DLD1 (cell line): ENCODE data around the gene ITGAE.
"Not testable (repeated sequence)": the region's sequence is repeated elsewhere in the genome, so short reads cannot be mapped to it uniquely, and the experiment has no call there.

Experiments
- in situ Hi-C: cut with HindIII; loops from 2 replicates; pipeline ENCODE4 v1.10.0; 2017; ENCODE audit warnings: low sequenced_read_pairs

Gene ITGAE

GRCh38 chr17:3734911-3735276 lies 66.1 kb downstream of the ITGAE start:
- in situ Hi-C loops: not testable (repeated sequence)

GRCh38 chr17:3732210-3732621 lies 68.8 kb downstream of the ITGAE start:
- in situ Hi-C loops: no loop called here

GRCh38 chr17:3730881-3731429 lies 70.0 kb downstream of the ITGAE start:
- in situ Hi-C loops: no loop called here

DNA sequence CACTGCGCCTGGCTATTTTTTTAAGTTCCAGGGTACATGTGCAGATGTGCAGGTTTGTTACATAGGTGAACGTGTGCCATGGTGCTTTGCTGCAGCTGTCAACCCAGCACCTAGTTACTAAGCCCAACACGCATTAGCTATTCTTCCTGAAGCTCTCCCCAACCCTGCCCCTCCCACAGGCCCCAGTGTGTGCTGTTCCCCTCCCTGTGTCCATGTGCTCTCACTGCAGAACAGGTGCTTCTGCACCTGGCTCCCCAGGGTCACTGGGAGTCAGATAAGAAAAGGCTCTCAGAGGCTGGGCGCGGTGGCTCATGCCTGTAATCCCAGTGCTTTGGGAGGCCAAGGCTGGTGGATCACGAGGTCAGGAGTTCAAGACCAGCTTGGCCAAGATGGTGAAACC lies 71.1 kb downstream of the ITGAE start:
- in situ Hi-C loops: no loop called here

DNA sequence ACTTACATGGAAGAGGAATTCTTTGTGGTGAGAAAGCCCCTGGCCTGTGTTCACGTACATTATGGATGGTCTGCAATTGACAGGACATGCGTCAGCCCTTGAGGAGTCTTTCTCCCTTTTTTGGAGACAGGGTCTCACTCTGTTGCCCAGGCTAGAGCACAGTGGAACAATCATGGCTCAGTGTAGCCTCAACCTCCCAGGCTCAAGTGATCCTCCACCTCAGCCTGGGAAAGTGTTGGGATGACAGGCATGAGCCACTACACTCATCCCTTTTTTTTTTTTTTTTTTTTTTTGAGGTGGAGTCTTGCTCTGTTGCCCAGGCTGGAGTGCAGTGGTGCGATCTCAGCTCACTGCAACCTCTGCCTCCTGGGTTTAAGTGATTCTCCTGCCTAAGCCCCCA lies 72.9 kb downstream of the ITGAE start:
- in situ Hi-C loops: not testable (repeated sequence)

- in situ Hi-C loops: no loop called here
Measured at GRCh38 chr17:3727041-3727440, 73.9 kb downstream of the ITGAE start.

DNA sequence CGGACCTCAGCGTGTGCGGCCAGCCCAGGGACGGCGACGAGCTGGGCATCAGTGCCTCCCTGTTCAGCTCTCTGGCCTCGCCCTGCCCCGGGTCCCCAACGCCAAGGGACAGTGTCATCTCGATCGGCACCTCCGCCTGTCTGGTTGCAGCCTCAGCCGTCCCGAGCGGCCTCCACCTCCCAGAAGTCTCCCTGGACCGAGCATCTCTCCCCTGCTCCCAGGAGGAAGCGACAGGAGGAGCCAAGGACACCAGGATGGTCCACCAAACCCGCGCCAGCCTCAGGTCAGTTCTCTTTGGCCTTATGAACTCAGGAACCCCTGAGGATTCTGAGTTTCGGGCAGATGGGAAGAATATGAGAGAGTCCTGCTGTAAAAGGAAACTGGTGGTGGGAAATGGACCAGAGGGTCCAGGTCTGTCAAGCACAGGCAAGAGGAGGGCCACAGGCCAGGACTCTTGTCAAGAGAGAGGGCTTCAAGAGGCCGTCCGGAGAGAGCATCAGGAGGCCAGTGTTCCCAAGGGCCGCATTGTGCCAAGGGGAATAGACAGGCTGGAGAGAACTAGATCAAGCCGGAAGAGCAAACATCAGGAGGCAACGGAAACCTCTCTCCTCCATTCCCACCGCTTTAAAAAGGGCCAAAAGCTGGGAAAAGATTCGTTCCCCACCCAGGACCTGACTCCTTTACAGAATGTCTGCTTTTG lies 76.5 kb downstream of the ITGAE start:
- in situ Hi-C loops: no loop called here

DNA sequence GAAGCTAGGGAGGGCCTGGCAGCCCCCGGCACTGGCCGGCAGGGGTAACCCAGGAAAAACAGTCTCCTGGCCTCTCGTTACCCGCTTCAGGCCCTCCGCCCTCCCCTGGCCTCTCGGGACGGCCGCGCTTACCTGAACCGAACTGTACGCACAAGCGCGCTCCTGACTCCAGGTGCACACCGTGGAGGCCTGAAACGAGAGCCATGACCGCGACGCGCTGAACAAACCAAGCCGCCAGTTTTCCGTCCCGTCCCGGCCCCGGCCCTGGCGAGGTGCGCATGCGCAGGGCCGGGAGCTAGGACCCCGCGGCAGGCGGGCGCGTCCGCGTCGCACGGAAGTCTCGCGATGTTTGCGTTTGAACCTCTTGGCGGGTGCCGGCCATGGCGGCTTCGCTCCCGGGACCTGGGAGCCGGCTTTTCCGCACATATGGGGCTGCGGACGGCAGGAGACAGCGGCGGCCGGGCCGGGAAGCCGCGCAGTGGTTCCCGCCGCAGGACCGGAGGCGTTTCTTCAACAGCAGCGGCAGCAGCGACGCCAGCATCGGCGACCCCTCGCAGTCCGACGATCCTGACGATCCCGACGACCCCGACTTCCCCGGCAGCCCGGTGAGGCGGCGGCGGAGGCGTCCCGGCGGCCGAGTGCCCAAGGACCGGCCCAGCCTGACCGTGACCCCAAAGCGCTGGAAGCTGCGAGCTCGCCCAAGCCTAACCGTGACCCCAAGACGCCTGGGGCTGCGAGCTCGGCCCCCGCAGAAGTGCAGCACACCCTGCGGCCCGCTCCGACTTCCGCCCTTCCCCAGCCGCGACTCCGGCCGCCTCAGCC lies 77.2 kb downstream of the ITGAE start, which contains the start of gene HASPIN:
HASPIN (plus strand) TSS at position 348 of the 822 bp plus-strand sequence; CDS start at position 381, 33 bp downstream.
- in situ Hi-C loops: no loop called here

DNA sequence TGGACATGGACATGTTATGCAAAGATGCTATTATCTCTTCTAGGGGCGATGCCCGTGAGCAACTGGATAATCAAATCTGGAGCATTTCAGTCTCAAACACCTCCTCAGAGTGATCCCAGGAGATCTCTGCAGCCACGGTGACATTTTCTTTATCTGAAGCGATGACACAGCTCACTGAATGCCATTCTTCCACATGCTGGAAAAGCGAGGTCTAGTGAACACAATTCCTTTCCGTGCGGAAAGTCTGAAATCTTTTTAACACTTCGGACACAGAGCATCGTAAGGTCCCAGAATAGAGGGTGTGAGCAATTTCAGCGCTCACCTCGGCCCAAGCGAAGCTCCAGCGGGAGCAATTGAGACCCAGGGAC lies 77.8 kb downstream of the ITGAE start:
- in situ Hi-C loops: no loop called here

DNA sequence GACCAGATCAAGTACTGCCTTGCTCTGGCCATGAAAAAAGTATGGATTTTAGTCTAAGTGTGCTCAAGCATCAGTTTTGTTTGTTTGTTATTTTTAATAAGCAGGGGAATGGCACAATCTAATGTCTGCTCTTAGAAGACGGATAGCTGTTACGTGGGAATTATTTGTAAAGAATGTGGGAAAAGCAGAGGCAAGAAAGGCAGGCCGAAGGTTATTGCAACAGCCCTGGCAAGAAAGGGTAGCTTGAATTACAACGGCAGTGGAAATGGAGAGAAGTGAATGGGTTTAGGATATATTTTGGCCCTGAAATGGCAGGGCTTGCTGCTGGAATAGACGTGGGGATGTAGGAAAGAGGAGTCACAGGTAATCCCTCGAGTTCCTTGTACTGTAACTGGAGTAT lies 78.3 kb downstream of the ITGAE start:
- in situ Hi-C loops: no loop called here

DNA sequence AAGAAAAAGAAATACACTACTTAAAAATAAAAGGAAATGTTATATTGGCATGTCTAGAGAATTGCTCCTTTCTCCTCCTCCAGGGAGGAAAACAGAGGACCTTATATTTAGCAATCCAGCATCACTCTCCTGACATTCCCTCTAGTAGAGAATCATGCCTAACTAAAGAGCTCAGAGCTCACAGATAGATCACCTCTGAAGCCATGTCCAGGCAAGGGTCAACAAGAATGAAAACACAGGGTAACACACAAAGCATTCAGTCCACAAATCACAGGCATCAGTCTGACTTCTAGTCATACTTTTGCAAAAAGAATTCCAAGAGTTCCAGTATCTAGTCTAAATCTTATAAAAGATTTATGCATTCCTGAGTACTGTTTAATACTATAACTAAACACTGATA lies 81.7 kb downstream of the ITGAE start:
- in situ Hi-C loops: no loop called here

DNA sequence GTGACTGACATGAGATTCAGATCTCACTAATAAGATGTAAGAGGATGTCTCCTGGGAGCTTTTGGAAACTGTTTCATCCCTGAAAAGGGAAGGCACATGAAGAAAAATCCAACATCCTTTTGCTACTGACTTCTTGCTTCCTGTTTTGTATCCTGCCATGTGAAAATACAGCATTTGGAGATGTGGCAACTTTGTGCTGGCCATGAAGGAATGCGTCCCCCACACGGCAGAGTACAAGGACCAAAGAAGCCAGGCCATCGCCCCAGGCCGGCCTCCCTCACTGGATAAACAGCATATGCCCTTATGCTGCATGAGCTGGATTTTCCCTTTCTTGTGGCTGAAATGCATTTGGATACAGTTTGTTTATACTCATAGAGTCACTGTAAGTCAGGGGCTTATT lies 82.8 kb downstream of the ITGAE start:
- in situ Hi-C loops: no loop called here

DNA sequence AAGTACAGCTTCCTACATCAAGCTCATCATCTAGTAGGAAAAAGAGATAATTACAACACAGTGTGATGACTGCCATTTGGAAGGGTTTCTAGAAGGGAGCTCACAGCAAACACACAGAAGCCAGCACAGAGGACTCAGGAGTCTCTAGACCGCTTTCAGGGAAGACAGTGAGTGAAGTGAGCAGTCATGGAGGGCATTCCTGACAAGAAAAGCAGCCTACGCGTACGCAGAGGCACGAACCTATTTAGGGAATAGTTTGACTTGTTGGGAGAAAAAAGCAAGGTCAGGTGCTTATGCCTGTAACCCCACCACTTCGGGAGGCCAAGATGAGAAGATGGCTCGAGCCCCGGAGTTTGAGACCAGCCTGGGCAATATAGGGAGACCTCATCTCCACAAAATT lies 85.7 kb downstream of the ITGAE start:
- in situ Hi-C loops: no loop called here

DNA sequence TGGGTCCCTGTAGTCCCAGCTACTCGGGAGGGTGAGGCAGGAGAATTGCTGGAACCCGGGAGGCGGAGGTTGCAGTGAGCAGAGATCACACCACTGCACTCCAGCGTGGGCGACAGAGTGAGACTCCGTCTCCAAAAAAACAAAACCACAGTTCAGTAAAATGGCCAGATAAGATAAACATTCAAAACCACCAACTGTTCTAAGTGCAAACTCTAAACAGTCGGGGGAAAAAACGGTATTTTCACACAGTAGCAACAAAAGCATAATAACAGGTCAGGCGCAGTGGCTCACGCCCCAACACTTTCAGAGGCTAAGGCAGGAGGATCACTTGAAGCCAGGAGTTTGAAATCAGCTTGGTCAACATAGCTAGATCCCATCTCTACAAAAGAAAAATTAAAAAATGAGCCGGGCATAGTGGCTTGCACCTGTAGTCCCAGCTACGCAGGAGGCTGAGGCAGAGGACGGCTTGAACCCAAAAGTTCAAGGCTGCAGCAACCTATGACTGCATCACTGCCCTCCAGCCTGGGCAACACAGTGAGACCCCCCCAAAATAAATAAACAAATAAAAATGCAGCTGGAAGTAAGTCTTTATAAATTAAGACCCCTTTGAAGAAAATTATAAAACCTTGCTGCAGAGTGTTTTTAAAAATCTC lies 88.1 kb downstream of the ITGAE start:
- in situ Hi-C loops: no loop called here

GRCh38 chr17:3710951-3711383 lies 90.0 kb downstream of the ITGAE start:
- in situ Hi-C loops: no loop called here

GRCh38 chr17:3708366-3708765 lies 92.6 kb downstream of the ITGAE start:
- in situ Hi-C loops: no loop called here

DNA sequence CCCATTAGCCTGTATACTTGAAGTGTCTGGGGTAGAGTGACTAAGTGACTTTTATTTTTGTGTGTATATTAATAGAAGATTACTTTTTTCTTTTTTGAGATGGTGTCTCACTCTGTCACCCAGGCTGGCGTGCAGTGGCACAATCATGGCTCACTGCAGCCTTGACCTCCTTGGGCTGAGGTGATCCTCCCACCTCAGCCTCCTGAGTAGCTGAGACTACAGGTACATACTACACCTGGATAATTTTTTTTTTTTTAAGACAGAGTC lies 95.3 kb downstream of the ITGAE start:
- in situ Hi-C loops: not testable (repeated sequence)

DNA sequence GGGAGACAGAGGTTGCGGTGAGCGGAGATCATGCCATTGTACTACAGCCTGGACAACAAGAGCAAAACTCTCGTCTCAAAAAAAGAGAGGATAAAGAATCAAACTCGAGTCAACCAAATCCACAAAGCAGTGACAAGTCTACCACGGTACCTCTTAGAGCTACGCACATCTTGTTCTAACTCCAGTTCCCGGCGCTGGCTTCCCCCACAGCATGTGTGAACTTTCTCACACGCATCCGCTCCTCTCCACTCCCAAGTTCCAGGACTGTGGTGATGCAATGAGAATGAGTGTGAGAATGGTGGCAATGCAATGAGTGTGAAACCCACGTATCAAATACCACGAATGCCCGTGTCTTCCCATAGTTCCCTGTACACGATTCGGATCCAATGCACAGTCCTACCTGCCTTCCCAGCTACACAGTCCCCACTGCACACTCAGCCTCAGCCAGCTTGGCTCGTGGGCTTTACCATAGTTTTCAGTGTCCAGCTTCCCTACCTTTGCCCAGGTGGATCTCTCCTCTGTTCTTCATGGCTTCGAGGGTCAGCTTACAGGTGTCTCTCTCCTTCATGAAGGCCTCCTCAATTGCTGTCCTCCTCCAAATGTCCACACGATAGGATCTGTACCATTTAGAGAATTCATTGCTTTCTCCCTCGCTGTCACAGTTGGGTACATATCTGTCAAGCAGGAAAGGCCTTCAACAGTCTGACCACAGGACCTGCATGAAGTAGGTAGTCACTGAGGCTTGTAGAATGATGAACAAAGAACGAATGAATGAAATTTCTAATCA lies 95.9 kb downstream of the ITGAE start:
- in situ Hi-C loops: no loop called here

DNA sequence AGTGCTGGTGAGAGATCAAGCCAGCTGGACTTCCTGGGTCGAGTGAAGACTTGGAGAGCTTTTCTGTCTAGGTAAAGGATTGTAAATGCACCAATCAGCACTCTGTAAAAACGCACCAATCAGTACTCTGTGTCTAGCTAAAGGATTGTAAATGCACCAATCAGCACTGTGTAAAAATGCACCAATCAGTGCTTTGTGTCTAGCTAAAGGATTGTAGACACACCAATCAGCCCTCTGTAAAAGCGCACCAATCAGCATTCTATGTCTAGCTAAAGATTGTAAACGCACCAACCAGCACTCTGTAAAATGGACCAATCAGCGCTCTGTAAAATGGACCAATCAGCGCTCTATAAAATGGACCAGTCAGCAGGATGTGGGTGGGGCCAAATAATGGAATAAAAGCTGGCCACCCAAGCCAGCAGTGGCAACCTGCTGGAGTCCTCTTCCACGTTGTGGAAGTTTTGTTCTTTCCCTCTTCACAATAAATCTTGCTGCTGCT lies 98.9 kb downstream of the ITGAE start:
- in situ Hi-C loops: not testable (repeated sequence)

DNA sequence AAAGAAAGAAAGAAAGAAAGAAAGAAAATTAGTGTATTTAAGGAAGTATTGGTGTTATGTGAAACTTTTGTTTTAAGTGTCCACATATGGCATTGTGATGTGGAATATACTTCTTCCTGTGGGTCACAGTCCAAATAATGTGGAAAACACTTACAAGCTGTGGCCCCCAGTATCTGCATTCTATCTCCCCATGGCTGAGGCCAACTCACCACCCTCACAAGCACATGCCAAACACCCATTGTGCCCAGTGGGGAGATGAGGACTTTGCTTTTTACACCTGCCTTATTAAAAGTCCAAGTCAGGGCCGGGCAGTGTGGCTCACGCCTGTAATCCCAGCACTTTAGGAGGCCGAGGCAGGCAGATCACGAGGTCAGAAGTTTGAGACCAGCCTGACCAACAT lies 101.0 kb downstream of the ITGAE start:
- in situ Hi-C loops: no loop called here

- in situ Hi-C loops: no loop called here
Measured at GRCh38 chr17:3698139-3698538, 102.8 kb downstream of the ITGAE start.
